NCI-H1092 treated with DMSO at 0.1 percent for 48 hours (cell line): Measurements from ENCODE around the gene WDR33.

Experiments used
- DNase-seq: peaks from one replicate; lab custom pipeline; 2025; lab: John Stamatoyannopoulos, UW

The WDR33 gene

DNA sequence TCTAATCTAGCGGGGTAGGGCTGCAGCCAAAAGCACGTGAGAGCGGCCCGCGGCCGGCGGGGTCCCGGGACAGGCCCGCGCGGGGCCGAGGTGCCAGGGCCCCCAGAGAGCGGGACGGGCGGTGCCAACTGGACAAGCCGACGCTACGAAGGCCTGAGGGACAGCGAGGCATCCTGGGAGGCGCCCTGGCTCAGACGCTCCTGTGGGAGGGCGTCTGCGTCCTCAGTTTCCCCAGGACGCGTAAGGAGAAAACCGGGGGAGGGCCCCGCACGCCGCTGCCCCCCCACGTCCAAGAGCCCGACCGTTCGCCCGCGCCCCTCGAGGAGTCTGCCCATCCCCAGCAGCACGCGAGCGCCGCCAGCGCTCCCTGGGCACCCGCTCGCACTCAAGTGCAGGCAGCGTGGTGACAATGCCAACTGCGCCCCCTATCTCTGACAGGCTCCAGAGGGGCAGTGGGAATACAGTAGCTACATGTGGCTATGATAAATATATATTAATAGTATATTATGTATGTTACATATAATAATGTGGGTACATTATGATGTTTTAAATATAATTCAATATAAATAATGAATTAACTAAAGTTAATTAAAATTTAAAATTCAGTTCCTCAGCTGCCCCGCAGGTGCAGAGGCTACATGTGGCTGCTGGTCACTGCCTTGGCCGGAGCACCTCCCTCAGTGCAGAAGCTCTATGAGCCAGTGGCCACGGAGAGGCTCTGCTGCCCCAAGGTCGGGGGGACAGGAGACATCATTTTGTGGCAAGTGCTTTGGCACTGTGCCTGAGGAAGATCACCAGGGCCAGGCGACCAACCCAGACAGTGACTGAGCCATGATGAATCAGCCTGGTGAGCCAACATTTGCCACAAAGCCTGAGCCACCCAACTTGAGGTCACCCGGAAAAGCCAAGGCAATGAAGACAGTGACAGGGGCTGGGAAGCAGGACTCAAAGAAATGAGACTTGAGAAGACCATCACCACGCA lies 115.2 kb downstream of the WDR33 start:
- no peak for DNase-seq

DNA sequence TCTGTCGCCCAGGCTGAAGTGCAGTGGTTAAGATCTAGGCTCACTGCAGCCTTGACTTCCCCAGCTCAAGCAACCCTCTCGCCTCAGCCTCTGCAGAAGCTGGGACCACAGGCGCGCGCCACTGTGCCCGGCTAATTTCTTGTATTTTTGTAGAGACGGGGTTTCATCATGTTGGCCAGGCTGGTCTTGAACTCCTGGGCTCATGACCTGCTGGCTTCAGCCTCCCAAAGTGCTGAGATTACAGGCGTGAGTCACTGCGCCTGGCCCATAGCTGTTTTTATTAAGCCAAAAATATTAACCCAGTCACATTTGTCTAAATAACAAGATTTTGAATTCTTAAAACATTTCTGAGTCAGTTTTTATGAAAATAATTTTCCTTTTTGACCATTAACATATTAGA lies 116.0 kb downstream of the WDR33 start:
- no peak for DNase-seq

DNA sequence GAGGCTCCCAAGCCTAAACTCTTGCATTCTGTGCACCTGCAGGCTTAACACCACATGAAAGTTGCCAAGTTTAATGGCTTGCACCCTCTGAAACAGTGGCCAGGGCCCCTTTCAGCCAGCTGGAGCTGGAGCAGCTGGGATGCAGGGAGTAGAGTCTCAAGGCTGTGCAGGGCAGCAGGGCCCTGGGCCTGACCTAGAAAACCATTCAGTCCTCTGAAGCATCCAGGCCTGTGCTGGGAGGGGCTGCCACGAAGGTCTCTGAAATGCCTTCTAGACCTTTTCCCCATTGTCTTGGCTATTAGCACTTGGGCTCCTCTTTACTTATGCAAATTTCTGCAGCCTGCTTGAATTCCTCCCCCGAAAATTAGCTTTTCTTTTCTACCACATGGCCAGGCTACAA lies 120.3 kb downstream of the WDR33 start:
- no peak for DNase-seq

DNA sequence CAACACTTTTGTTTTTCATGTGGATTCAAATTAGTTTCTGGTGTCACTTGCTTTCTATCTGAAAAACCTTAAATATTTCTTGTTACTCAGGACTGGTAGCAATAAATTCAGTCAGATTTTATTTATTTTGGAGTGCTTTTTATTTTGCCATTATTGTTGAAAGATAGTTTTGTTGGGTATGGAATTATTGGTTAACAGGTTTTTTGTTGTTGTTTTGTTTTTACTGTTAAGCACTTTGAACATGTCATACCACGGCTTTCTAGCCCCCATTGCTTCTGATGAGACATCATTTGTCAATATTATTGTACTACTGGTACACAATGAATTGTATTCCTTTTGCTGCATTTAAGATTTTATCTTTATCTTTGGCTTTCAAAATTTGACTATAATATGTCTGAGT lies 122.6 kb downstream of the WDR33 start:
- DNase-seq = no peak

DNA sequence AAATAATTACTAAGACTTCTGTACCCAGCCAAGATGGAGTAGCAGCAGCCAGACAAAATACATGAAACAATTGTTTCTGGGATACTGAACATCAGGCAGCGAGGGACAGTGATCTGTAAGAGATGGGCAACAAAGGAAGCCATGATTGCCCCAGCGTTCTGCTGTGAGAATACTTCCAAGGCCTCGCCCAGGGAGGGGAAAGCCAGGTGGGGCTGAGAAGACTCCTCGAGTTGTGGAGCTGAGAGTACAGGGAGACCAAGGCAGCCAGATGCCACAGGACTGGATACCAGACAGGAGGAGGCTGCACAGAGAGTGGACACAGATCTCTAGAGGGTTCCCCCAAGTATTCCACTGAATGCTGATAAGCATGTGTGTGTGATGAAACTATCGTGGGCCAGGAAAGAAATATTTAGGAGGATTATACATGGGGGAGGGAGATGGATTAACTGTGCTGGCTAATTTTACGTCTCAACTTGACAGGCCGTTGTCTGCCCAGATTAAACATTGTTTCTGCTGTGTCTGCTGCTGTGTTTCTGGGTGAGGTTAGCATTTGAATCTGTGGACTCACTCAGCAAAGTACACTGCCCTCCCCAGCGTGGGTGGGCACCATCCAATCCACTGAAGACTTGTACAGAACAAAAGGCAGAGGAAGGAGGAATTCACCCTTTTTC lies 125.4 kb downstream of the WDR33 start:
- no peak for DNase-seq

DNA sequence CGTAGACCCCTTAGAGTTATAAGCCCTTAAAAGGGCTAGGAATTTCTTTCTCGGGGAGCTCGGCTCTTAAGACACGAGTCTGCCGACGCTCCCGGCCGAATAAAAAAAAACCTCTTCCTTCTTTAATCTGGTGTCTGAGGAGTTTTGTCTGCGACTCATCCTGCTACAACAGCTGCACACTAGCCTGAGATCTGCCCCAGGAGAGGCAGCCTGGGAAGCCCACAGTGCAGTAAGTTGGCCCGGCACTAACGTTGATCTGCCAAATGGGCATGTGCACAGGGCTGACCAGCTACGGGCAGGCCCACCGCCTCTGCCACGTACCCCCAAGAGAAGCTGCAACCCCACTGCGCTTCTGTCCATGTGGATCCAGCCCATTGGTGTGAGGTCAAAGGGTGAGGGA lies 127.2 kb downstream of the WDR33 start:
- DNase-seq = no peak

DNA sequence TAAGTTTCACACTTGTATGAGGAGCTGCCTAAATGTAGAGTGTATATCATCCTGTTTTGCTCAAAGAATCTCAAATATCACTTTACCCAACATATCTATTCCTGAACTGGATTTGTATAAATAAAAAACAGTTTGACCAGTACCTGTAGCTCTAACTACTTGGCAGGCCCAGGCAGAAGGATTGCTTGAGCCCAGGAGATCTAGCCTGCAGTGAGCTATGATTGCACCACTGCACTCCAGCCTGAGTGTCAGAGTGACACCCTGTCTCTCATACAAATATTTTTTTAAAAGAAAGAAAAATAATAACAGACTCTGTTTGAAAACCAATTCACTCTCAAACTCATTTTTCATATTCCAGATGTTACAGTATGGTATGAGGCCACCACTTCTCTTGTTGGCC lies 127.9 kb downstream of the WDR33 start:
- no peak for DNase-seq

DNA sequence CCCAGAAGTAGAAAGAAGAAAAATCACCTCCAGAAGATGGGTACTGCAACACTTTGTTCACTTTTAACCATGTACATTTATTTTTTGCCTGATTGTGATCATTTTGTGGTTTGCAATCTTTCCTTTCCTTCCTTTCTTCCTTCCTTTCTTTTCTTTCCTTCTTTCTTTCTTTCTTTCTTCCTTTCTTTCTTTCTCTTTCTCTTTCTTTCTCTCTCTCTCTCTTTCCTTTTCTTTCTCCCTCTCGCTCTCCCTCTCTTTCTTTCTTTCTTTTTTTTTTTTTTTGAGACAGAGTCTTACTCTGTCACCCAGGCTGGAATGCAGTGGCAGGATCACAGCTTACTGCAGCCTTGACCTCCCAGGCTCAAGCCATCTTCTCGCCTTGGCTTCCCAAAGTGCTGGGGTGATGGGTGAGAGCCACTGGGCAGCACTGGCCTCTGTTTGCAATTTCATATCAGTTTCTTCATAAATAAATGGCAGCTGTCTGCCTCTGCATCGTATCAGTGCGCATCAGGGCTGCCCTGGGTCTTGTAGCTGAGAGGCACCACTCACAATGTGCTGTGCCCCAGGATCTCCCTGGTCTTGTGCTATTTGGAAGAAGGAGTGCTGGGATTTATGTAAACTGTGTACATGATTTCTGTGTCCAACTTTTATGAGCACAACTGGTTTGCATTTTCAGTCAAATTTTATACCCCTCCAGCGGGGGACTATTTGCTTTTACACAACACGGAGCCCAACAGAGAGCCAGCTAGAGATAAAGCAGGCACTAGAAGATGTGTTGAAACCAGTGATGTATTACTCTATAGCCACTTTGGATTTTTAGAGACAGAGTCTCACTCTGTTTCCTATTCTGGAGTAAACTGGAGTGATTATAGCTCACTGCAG lies 128.8 kb downstream of the WDR33 start:
- no peak for DNase-seq

DNA sequence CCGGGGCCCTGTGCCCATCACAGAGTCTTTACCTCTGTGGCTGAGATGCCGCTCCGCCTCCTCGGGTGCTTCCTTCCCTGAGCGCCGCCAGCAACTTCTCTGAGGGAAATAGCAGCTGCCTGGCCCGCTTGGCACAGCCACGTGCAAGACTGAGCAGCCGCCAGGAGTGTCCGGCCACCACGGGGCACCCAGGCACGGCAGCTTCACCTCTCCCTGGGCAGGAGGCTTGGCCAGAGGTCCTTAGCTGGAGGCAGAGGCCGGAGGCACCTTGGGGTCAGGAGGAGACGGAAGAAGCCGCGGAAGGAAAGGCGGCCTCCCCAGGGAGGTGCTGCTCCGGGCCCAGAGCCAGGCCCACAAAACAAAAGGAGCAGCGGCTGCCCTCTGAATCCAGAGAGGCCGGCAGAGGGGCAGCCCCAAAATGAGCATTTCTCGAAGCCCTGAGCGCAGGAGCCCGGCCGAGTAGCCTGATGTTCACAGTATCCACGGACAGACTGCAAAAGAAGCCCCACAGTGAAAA lies 129.6 kb downstream of the WDR33 start:
- DNase-seq = no peak

DNA sequence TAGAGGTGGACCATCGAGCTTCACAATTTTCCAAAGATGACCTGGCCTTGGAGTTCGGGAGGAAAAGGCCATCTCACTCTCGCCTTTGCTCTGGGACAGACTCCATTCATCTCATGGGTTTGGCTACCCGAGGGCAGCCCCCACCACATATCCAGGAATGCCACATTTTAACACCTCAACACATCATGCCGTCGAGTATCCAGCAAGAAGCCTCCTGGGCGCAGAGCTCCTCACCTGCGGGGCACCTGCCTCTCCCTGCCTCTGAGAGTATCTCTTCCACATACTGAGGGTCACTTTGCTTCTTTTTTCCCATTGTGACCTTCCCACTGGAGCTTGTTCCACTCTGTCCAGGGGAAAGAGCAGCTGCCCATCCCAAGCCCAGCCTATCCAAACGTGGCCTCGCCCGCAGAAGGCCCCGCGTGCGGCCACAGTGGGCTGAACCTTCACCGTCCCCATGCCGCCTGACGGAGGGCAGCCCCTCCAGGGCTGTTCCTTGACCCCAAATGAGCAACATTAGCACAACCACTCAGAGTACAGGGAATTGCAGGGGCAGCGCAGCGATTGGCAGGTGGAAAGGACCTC lies 130.2 kb downstream of the WDR33 start:
- no peak for DNase-seq

DNA sequence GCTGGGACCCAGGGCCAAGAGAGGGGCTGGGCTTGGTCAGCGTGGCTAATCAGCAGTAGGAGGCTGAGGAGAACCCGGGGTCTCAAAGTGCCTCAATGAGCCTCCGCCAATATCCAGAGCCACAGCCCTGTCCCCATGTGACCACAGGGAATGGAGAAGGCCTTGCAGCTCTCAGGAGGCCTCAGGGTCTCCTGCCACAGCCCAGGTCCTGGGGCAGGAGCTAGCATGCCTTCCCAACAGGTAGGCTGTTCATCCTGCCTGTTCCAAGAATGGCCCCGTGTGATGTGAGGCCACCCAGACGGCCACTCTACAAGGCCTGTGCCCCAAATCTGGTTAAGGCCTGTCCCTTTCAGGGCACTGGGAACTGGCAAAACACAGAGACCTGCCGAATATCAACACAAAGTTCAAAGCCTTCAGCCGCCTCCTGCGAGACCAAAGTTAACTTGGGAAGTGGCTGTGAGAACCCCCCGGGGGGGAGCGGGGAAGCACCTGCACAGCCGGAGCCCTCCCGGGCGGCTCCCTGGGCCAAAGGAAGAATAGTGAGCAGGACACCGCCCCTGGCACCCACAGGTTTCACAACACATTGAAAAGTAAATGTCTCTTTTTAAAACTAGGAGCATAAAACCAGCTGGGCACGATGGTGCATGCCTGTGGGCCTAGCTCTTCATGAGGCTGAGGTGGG lies 131.2 kb downstream of the WDR33 start:
- no peak for DNase-seq

DNA sequence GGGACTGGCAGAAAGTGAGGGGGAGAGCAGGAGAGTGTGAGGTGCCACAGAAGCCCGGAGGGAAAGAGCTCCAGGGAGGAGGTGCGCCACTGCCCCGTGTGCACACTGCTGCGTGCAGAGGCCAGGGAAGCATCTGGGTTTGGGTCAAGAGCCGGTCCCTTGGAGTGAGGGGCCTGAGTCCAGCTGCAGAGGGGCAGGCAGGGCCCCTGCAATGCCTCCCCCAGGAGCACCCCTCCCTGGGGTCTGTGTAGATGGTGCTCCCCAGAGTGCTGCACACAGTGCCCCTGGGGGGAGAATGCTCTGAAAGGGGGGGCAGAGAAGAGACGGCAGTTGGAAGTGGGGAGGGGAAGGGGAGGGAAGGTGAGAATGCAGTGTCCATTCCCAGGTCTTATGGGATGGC lies 132.0 kb downstream of the WDR33 start:
- no peak for DNase-seq

DNA sequence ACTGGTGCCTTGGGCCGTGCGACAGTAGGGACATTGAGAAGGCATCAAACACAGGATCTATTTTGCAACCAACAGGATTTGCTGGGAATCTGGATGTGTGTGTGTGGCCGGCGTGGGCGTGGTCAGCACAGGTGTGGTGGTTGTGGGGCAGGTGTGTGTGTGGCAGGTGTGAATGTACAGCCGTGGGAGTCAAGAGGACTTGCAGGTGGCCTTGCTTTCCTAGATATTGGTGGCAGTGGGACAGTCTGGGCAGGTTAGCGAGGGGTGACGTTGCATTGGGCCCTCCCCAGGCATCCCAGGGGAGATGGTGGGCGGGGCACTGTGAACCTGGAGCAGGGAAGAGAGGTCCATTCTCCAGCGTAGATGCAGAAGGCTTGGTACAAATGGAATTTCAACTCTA lies 132.4 kb downstream of the WDR33 start:
- no peak for DNase-seq

DNA sequence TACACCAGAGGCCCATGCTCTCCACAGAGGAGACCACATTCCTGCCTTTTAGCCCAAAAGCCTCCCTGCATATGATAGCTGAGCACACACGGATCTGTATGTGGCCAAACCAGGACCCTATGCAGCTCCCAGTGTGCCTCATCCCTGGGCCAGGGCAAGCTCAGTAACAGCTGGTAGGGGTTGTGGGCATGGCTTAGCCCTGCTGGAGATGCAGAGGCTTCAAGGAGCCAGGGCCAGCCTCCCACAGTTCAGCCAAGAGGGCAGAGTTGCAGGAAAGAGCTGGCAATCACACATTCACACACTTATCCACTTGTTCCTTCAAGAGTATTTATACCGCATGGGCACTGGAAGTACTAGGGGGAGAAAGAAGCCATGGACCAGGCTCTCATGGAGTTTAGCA lies 134.1 kb downstream of the WDR33 start:
- DNase-seq = no peak

DNA sequence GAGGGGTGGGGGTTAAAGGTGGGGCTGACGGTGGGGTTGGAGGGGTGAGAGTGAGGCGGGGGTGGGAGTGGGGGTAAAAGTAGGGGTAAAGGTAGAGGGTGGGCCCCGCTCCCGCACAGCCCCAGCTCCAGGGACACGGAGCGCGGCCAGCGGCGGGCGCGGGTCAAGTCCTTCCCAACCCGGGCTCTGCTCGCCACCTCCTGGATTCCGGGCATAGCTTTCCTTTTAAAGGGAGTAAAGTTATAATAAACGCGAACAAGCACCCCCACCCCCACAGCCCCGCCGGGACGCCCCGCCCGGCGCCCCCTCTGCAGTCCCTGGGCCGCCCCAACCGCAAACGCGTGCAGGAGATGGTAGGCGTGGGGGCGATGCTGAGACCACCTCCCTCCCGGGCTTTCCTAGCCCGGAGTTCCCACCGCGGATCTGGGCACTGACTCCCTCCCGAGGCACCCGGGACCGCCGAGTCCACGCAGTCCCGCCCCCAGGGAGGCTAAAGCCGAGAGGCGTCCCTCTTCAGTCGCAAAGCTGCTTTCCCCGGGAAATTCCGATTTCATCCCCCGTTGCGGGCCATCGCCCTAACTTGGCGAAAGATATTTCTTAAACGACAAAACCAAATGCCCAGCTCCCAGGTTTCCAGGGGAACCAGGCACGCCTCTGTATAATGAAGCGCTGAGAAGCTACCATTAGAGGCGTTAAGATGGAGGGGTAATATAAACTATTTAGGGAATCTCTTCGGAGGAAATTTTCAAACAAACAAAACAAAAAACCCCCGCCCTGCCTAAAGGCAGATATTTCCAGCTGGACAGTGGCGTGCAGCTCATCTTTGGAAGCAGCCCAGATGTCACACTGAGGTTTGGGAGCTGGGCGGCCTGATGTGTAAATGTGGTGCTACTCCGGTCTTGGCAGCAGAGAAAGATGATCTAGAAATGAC lies 135.4 kb downstream of the WDR33 start, which contains the start of gene LIMS2:
Gene LIMS2 (minus strand): TSS at position 200 of the 931 bp plus-strand sequence. CDS start 506 bp downstream, outside the sequence.
- DNase-seq = peak; percentile 5

DNA sequence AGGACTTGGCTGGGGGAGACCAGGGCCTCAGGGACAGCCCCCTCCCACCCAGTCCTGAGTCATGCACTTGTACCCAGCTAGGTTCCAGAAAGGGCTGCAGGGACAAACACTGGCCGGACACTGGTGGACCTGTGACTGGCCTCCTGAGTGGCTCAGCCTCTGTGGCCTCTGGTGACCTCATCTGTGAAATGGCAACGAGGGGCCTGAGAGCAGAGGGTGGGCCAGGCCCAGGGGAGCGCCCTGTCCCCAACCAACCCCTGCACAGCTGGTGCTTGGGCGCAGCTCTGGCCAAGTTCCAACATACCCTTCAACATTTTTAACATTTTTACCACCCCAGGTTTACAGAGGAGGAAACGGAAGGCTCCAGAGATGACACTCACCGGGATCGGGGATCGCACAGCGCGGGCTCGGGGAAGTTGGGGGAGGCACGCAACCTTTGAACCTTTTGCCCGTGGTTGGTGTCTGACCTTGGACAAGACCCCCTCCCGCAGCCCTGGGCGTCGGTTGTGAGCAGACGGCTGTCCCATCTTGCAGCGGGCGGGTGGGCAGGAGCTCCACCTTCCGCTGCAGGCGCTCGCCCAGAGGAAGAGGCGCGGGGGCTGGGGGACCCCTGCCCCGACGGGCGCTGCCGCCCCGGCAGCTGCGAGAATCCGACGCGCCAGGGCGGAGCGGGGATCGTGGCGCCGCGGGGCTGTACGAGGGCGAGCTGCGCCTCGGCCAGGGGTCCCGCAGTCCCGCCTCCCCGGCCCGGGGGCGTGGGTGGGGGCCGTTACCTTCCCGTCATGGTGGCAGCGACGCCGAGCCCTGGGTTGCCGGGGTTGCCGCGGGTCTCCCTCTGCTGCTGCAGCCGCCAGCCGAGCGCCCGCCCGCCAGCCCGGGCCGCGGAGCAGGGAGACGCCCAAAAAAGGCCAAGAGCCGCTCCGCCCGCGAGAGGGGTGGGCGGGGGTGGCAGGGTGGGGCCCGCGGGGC lies 136.4 kb downstream of the WDR33 start:
- DNase-seq = no peak

DNA sequence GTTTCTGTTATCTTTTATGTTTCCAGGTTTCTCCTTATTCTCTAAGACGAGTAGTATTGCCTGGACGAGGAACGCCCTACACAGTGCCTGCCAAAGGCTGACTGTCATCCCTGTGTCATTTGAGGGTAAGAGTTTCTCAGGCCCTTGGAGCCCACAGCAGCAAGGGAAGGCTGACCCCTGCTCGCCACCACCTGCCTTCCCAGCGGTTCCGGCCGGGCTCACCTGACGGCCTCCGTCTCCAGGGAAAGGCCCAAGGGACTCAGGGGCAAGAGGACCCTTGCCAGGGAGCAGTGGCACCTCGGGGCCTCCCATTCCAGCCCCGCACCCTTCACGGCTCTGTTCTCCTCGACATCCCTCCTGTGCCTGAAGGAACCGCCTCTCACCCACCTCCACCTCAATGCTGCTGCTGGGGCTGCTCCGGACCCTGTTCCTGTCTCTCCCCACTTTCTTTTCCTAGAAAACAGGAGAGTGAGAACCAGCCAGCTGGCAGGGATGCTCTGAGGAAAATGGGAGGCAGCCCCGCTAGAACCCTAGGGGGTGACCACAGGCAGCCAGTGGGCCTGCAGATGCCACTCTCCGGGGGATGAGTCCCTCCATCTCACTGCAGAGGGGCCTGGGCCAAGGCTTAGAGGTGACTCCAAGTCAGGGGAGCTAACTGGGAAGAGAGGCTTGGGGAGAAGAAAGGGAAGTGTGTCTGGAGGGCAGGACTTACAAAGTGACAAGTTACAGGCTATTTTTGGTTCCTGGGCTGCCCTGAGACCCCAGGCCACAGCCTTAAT lies 137.5 kb downstream of the WDR33 start:
- DNase-seq = no peak
